NCI-H1048 (cell line): ENCODE data around the gene PIK3R1.
"Not testable (repeated sequence)": the region's sequence is repeated elsewhere in the genome, so short reads cannot be mapped to it uniquely, and the experiment has no call there.

Source experiments
- DNase-seq: peaks from one replicate; lab custom pipeline; 2025; lab: John Stamatoyannopoulos, UW

Gene PIK3R1

DNA sequence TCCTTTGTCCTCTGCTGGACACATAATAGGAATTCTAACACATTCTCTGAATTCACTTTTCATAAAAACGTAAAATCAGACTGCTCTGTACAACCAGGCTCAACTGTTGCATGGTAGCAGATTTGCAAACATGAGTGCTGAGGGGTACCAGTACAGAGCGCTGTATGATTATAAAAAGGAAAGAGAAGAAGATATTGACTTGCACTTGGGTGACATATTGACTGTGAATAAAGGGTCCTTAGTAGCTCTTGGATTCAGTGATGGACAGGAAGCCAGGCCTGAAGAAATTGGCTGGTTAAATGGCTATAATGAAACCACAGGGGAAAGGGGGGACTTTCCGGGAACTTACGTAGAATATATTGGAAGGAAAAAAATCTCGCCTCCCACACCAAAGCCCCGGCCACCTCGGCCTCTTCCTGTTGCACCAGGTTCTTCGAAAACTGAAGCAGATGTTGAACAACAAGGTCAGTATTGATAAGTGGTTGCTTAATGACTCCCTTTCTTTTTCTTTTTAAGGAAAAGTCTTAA lies 11.1 kb downstream of the PIK3R1 start:
- no peak for DNase-seq

DNA sequence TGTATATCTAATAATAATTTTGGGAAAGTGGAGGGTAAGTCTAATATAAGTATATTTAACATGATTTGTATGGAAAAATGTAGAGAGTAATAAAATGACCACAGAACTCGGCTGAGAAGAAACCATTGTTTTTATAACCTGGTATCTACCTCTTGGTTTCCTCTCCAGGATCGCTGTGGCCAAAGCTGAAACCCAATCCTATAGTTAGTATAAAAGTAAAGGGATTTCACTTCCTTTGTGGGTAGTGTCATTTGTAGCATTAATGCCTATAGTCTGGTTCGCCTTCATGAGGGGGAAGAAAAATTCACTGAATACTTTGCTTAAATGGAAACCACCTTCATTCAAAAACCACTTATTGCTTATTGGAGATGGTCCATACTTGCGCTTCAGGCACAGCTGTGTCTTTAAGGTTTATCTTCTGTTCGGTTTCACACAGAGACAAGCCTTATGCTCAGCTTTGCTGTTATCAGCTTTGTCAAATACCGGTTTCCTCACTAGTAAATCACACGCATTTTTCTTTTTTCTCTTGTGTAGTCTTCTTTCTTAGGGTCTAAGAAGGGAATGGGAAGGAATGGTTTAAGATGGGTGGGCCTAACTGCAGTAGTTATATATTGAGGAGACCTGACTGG lies 12.1 kb downstream of the PIK3R1 start:
- no peak for DNase-seq

DNA sequence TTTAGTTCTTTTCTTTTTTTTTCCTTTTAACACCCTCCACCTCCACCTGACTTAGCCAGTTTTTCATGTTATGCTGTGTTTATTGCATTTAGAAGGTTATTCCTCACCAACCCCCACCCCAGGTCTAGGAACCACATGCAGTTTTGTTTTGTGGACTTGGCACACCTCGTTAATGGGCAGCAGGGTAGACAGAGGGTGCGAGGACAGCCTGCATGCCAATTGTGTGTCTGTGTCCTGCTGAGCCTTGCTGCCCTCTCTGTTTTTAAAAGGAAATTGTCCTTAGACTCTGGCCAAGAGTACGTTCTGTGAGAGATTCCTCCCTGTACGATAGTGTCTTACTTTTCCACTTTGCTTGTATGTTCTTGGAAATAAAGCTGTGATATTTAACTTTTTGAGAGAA lies 13.9 kb downstream of the PIK3R1 start:
- DNase-seq: no peak

DNA sequence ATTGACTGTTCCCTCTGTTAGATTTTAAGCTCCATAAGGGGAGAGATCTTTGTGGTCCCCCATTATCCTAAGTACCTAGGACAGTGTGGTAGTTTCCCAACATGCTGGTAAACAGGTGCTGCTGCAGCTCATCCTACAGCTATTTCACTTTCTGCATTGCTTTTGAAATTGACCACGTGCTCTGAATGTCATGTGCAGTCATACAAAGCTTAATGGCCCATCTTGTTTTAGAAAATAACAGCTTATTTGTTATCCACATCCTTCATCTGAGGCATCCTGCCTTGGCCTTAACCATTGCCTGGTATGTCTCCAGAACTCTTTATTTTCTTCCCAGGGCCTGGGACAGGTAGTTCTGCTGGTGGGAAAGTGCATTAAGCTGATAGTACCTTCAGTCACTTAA lies 14.7 kb downstream of the PIK3R1 start:
- DNase-seq: no peak

DNA sequence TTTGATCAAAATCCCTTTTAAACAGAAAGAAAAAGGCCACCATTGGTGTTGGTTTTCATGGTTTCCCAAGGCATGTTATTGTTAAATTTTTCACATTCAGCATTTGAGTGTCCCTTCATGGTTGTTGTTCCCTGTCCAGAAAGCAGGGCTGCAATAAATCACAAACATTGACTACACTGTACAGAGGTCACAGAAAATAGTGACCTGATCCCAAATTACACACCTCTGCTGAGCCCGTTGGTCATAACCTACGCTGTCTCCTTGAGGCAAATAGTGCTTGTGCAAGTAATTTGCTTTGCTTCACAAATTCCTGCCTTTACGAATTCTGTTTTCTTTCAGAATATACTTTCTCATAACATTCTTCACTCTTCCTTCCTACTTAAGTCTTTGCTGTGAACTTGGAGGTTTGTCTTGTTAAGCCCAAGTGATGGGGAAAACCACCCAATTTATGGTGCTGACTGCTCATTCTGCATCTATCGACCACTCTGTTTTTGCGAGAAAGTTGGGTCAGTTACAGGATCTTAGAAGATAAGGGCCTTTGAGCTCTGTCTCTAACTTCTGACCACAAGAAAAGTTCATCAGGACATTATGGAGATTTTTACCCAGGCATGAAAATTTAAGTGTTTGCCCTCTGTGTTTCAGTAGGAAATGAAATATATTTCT lies 16.0 kb downstream of the PIK3R1 start:
- DNase-seq: no peak

DNA sequence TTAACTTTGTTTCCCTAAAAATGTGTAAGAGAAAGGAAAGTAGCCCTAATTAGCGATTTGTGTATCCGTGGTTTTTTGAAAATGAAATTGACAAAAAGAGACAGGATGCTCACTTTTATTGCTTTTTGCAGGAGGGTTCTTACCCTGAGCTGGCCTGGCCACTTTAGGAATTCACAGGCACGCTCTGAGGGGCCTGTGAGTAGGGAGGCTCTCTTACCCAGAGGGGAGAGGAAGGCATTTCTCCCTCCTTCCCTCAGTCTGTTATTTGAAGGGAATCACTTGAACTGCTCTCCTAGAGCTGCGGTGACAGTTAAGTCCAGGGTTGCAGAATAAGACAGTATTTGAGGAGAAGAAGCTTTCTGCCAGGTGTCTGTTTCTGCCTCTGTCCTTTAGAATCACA lies 16.7 kb downstream of the PIK3R1 start:
- DNase-seq: no peak

DNA sequence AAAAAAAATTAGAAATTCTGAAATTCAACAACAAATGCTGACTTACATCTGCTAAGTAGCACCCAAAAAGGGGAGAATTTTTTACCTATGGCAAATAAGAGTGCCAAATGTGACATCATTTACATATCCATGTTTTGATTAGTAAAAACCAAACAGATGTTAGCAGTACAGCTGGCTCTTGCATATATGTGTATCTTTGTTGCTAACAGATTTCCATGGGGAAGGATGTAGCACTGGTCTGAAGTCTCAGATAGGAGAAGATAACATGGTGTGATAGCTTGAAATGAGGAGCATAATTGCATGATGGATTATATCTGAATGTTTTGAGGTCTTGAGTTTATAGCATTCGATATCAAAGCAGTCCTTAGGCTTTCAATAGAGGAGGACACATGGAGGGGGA lies 17.5 kb downstream of the PIK3R1 start:
- no peak for DNase-seq

DNA sequence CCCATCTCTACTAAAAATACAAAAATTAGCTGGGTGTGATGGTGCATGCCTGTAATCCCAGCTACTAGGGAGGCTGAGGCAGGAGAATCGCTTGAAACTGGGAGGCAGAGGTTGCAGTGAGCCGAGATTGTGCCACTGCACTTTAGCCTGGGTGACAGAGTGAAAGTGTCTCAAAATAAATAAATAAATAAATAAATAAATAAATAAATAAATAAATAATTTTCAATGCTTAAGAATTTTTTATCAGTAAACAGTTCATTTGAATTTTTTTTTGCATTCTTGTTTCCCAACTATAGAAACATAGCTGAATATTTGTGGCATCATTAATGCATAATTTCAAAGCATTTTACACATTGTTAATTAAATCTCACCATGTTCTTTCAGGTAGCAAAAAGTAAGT lies 19.7 kb downstream of the PIK3R1 start:
- not testable (repeated sequence) for DNase-seq

DNA sequence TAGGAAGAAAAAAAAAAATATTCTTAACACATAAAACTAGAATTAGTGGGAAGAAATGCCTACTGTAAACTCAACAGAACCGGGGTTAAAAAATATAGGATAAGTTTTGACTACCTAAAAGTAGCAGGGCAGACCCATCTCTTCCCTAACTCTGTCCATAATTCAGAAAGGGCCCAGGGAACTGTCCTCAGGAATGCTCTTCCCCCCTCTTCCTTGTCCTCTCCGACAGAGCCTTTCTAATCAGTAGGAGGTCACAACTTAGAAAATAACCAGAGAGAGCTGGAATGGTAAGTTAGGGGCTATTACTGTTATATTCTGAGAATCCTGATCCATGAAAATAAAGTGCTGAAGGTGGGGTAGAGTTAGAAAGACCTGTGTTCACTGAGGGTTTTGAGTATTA lies 22.2 kb downstream of the PIK3R1 start:
- DNase-seq: no peak

DNA sequence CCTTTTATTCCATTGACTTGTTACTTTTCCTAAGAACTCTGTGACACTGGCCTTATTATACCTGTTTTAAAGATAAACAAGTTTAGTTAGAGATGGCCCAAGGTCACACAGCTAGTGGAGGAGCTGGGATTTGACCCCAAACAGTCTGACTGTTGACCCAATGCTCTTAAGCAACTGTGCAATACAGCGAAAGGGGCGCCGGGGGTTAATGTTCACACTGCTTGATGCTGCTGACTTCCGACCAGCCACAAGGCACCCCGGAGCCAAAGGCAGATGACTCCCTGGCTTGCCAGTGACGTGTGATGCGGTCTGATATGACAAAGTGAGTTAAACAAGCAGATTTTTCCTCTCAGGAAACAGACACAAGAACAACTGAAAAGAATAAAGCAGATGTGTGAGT lies 23.9 kb downstream of the PIK3R1 start:
- no peak for DNase-seq

DNA sequence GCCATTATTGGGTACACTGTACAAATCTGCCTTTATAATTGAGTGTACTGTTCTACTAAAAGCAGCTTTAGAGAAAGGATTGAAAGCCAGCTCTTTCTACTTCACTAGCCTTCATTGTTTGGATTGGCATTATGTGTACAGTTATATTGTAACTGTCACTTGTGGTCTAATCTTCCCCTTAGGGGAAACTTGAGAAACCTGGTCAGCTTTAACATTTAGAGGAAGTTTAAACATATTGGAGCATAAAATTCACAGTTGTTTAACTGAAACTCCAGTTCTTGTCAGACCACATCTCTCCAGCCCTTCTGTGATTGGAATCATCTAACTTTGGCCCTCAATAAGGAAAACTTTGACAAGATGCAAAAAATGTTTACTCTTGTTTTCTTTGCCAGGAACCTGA lies 24.6 kb downstream of the PIK3R1 start:
- no peak for DNase-seq

DNA sequence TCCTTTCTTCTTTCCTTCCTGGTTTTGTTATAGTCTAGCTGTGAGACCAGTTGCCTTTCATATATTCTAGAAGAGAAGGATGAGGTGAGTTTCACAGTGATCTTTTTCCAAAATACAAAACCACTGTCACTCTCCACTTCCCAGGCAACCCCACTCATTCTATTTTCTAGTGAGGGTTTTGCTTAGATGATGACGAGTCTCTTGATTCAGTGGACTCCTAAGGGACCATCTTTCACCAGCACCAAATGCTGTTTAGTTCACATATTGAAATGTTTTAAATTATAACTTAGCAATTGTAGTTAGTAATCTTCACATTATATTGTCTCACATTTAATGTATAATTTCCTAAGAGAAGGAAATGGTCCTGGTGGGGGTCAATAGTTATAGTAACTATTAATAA lies 25.2 kb downstream of the PIK3R1 start:
- DNase-seq: no peak

DNA sequence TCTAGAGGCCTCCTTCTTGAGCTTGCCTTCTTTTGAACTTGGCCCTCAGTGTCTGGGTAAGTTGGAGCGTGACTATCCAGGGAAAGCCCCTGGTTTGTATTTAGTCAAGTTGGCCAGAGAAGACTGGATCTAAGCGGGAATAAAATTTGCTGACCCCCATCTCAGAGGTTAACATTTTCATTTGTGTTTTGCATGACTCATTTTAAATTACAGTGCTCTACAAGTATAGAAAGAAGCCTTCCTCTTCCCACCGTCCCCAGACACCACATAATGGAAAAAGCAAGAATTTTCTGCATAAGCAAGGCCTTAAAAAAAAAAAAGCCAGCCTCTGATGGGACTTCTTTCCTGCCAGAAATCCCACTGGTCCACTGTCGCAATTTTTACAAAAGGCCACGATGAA lies 27.2 kb downstream of the PIK3R1 start:
- no peak for DNase-seq

DNA sequence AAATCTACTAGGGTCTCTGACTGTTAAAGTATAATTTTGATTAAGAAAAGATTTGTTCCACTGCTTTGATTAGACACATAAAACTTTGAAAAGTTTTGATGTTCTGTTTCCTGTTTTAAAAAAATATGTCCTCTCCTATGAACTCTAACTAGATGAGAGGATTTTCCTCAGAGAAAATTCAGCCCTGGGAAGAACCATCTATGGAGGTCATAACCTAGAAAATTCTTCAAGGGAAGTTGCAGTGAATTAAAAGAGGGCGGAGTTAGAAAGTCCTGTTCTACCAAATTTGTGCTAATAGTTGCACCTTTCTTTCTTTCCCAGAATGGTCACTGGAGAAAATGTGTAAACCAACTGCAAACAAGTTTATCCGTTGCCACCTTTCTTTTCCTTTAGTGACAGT lies 27.7 kb downstream of the PIK3R1 start:
- DNase-seq: no peak

DNA sequence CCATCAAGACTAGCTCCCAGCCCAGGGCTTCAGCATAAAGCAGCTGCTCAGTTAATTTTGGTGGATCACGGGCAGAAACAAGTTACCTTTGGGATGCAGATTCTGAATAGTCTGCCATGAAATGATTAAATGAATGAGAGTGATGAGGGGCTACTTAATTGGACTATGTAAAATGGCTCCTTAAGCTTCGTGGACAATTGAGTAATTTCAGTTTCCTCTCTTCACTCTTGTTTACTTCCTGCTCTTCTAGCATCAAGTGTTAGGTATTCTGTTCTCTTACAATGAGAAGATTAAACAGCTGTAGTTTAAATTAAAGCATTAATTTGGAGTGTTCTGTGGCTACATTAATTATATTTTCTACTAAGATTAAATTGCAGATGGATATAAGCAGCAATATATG lies 28.1 kb downstream of the PIK3R1 start:
- no peak for DNase-seq

DNA sequence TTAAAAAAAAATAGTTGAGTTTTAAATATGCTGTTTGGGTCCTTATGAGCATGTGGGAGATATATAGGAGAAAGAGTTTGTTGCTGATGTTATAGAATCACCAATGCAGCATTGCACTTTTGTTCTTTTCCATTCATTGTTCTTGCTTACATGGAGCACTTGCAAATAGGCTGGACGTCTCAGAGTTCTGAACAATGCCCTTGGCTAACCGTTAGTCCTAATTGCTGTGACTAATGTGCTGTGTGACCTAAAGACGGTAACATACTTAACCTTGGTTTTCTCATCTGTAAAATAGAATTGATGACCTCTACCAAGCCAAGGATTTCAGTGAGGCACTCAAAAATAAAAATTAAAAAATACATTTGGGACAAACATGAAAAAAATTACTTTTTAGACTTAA lies 29.8 kb downstream of the PIK3R1 start:
- DNase-seq: no peak

DNA sequence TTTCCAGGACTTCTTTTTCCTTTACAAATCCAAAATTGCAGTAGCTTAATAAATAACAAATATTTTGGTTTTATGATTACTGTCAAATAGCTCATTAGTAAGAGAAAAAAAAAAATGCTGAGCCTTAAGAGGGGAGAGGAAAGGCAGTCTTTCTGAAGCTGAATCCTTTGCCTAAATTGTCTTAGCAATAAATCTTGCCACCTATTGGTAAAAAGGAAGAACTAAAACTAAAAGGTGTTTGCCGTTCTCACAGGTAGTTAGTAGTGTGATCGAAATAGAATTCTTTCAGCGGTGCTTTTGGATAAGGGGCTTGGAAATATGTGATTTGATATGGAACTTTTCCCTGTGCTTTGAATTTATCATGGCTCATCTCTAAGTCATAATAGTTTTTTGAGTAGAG lies 31.2 kb downstream of the PIK3R1 start:
- no peak for DNase-seq

DNA sequence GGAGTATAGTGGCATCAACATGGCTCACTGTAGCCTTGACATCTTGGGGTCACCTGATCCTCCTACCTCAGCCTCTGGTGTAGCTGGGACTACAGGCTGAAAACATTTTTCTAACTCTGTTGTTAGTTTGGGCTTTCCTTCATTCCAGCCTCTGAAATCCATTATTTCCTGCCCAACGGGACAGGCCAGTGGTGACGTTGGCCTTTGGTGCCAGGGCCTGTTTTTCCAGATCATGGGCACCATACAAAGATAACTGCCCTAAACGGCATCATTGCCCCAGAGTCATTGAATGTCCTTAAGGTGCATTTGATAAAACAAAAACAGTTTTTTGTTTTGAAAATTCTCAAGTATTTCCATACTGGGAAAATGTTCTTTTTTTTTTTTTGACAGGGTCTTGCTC lies 32.1 kb downstream of the PIK3R1 start:
- DNase-seq: no peak

DNA sequence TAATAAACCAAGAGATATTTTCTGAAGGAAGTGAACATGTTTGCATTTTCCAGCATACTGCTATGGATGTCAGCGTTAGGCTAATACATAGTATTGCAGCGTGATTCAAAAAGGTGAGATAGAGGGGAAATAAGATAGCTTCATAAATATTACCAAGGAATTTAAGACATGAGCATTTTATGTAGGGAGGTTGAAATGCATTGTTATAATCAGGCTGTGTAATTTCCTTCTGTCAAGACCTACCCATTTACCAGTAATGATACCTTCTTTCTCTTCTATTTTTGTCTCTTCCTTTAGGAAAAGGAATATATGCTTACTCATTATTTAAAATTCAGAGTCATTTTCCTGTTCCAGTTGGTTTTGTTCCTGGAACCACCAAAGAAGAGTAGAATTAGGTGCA lies 33.3 kb downstream of the PIK3R1 start:
- no peak for DNase-seq

DNA sequence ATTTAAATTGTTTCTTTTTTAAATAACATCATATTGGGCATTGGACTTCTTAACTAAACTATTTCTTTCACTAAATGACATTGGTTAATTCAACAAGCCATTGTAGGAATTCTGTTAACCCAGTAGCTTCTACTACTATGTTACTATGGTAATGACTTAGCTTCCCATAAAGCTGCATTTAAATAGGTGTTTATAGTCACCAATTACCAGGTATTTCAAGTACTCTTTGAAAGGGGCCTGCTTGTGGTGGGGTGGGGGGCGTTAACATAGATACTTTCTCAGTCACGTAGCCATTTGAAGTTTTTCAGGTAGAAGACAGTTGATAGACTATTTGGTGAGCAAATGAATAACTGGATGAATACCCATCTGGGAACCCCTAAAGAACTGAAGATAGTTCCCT lies 34.0 kb downstream of the PIK3R1 start:
- no peak for DNase-seq

DNA sequence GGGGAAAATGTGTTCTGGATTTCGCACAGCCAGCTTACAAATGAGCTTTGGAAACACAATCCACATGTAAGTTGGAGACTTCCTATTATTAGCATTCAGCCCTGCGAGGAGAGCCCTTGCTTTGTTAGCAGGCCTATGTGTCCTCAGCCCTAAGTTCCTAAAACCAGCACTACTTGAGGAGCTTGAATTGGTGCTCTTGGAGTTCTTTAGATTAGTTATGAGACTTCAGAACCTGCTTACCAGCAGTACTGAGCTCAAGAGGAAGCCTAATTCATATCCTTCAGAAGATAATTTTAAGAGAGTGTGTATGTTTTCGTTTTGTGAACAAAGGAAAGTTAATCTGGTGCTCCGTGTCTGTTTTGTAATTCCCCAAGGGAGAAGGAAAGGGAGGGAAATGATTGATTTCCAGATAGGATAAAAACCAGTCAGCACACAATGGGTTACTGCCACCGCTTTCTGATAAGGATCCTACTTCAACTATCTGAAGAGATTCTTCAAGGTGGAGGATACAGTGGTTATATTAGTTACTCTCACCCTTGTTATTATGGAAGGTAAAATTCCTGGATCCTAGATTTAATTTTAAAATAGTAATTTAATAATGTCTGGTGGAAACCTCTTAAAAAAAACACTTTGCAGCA lies 35.2 kb downstream of the PIK3R1 start:
- DNase-seq: no peak

DNA sequence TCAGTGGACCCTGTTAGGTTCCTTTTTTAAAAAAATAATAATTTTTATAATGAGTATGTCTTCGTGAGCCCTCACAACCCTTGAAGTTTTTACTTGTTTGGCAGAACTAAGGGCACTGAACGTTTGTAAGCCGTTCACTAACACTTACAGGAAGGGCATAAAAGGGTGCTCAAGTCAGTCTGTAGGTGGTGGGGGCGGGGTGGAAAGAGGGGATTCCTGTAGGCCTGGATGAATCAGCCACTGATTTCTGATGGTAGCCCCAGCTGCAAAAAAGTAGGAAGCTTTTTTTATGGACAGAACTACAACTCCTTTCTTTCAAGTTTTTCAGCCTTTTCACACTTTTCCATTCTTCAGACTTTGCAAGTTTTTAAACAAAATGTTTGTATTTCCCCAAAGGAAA lies 35.8 kb downstream of the PIK3R1 start:
- no peak for DNase-seq

DNA sequence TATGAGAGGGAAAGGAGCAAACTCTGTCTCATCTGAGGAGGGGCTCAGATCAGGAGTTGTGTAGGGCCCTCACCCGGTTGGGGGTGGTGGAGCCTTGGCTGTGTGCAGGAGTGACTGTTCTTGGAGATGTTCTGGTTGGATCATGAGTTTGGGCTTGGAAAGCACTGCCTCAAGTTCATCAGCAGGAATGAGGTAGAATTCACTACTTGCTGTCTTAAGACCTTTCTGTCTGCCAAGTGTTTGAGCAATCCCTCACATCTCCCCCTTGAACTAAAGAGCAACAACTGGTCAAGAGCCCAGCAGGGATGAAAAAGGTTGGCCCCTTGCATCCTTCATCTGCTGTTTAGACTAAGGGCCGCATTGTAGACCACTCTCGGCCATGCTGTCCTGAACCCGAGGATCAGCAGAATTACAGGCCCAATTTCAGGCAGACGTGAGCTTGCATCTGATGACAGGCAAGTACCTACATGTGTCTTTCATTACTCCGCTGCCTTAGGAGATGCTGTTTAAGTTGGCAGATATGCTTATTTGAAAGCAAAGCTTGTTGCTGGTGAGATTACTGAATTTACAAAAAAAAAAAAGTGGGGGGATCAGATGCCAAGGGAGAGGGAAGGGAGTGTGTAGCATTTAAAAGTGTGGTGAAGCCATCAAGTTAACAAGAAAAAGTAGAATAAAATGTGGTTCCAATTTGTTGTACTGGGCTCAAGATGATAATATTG lies 36.4 kb downstream of the PIK3R1 start:
- no peak for DNase-seq
